ENCODE results near the gene MYO1E.
"Not testable (repeated sequence)": the region's sequence is repeated elsewhere in the genome, so short reads cannot be mapped to it uniquely, and the experiment has no call there.

The MYO1E gene

GRCh38 chr15:59398220-59398619, 25.5 kb upstream of the MYO1E start:
- no peak for DNase-seq (ENCODE audit: low spot score)
- TF ChIP-seq CTCF (IDR thresholded peaks at IDR 0.05; ENCODE audit: extremely low read depth, missing control alignments): no peak

DNA sequence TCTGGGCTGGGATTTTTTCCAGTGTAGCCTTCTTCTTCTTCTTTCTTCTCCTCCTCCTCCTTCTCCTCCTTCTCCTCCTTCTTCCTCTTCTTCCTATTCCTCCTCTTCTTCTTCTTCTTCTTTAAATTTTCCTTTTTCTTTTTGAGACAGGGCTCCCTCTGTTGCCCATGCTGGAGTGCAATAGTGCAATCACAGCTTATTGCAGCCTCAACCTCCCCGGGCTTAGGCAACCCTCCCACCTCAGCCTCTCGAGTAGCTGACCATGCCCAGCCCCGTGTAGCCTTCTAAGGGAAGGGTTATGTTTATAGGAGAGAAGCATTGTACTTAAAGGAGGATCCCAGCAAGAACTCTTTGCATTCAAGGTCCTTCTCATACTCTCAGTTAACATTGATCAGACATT, 24.0 kb upstream of the MYO1E start:
- DNase-seq (ENCODE audit: low spot score): no peak
- no peak for TF ChIP-seq CTCF (IDR thresholded peaks at IDR 0.05; ENCODE audit: extremely low read depth, missing control alignments)

GRCh38 chr15:59396211-59396610, 23.5 kb upstream of the MYO1E start:
- no peak for TF ChIP-seq CTCF (IDR thresholded peaks at IDR 0.05; ENCODE audit: extremely low read depth, missing control alignments)
- no peak for DNase-seq (ENCODE audit: low spot score)

GRCh38 chr15:59394166-59394661, 21.5 kb upstream of the MYO1E start:
- DNase-seq (ENCODE audit: low spot score): no peak
- TF ChIP-seq CTCF (IDR thresholded peaks at IDR 0.05; ENCODE audit: extremely low read depth, missing control alignments): no peak

GRCh38 chr15:59392299-59392698, 19.6 kb upstream of the MYO1E start:
- no peak for TF ChIP-seq CTCF (IDR thresholded peaks at IDR 0.05; ENCODE audit: extremely low read depth, missing control alignments)
- no peak for DNase-seq (ENCODE audit: low spot score)

GRCh38 chr15:59388670-59389069, 16.0 kb upstream of the MYO1E start:
- no peak for TF ChIP-seq CTCF (IDR thresholded peaks at IDR 0.05; ENCODE audit: extremely low read depth, missing control alignments)
- DNase-seq (ENCODE audit: low spot score): no peak

DNA sequence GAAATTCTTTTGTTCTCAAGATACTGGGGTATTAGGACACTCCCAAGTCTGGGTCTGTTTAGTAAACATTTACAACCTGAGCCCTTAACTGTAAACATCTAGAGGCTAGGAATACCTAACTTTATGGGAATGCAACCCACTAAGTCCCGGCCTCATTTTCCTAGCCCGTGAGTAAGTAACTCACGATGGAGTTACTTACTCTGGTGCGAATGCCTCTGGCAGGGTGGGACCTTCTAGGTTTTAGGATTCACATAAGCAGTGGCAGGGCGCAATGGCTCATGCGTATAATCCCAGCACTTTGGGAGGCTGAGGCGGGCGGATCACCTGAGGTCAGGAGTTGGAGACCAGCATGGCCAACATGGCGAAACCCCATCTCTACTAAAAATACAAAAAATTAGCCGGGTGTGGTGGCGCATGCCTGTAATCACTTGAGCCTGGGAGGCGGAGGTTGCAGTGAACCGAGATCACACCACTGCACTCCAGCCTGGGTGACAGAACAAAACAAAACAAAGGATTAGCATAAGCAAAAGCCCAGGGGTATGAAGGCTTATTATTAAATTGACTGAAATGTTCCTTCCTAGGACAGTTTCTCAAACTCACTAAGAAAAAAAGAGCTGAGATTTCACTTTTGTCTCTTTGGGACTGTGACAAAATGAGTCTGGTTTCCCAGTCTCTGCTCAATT, 14.7 kb upstream of the MYO1E start:
- DNase-seq (ENCODE audit: low spot score): not testable (repeated sequence)

DNA sequence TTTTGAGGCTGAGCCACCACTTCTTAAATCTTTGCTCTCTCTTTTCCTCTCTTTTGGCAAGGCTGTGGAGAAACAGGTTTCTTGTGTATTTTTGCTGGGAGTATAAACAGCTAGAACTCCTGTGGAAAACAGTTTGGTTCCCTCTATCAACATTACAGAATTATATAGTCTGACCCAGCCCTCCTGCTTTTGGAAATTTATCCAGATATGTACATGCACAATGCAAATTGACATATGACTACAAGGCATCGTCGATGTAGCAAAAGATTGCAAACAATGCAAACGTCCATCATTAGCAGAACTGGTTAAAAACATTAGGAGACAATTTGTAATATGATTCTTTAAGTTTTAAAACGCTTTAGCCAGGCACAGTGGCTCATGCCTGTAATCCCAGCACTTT, 12.5 kb upstream of the MYO1E start:
- TF ChIP-seq CTCF (IDR thresholded peaks at IDR 0.05; ENCODE audit: extremely low read depth, missing control alignments): no peak
- no peak for DNase-seq (ENCODE audit: low spot score)
